Activated T-cell treated with anti-CD3 and anti-CD28 coated beads, Interleukin-2, amount 50 U/mL, for 4 hours (primary cell): ENCODE data around the gene ZNF277. TPM values are rescaled to one million over a fixed set of nuclear protein-coding genes. Genes with fewer than 3 reads are reported as not detected.

ENCODE experiments used
- ATAC-seq, 2 donors: fragments of 200-7000 bp; cut with Tn5 transposase; one replicate each; pipeline ENCODE4 v1.10.0; 2021
- DNase-seq: peaks from one replicate; pipeline ENCODE4 v3.0.0-alpha.2; 2020
- H3K27me3 Mint-ChIP-seq: one replicate; pipeline ENCODE4 v1.8.0; 2021; ENCODE audit warnings: low read depth, mixed read lengths
- H3K36me3 Mint-ChIP-seq: one replicate; pipeline ENCODE4 v1.8.0; 2022; ENCODE audit warnings: mixed read lengths; ENCODE audit not compliant: insufficient read depth
- H3K4me1 Mint-ChIP-seq: one replicate; pipeline ENCODE4 v1.8.0; 2021; ENCODE audit warnings: low read depth, mixed read lengths
- H3K4me3 Mint-ChIP-seq: one replicate; pipeline ENCODE4 v1.8.0; 2021; ENCODE audit warnings: mild to moderate bottlenecking, moderate library complexity, mixed read lengths
- H3K9me3 Mint-ChIP-seq: one replicate; pipeline ENCODE4 v1.8.0; 2021; ENCODE audit warnings: mixed read lengths
- total RNA-seq, 3 donors: library from RNA; stranded (reverse); gene quantifications; one replicate each; pipeline ENCODE4 v1.2.1, GENCODE V29; 2021

Gene ZNF277
- total RNA-seq, 3 donors from 2014 or later = 11.3 to 13.9 (median 13.0) TPM

DNA sequence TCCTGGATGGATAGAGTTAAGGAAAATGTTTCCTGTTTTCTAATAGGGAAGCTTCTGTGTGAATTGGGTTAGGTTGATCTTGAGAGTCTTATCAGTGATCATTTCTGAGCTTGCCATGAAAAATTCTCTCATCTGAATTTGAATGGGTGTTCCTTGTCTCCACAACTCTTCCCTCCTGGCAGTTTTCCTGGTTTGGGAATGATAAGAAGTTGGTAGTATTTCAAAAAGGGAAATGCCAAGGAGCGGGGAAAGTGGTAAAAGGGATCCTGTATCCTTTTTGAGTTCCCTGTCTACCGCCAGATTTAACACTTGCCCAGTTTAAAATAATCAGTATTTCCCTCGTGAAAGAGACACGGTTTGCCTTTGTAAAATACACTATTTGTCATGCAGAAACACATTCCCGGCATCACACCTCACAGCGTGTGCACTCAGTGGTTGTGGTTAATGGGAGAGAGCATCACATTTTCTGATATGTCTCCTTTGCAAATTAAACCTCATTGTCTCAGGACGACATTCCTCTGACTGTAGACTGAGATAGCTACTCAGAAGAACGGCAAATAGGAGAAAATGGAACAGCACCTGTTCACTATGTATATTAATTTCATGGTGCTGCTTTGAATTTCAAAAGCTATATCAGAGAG lies 130.6 kb downstream of the ZNF277 start:
- ATAC-seq = no peak
- Mint-ChIP-seq H3K36me3 (peaks cover 62% of the 10 kb centered on the region), H3K4me3 (no peak overlapping the region), H3K27me3 (no peaks in the 10 kb centered on the region), H3K4me1 (no peaks in the 10 kb centered on the region), H3K9me3 (no peaks in the 10 kb centered on the region)
- DNase-seq = no peak

DNA sequence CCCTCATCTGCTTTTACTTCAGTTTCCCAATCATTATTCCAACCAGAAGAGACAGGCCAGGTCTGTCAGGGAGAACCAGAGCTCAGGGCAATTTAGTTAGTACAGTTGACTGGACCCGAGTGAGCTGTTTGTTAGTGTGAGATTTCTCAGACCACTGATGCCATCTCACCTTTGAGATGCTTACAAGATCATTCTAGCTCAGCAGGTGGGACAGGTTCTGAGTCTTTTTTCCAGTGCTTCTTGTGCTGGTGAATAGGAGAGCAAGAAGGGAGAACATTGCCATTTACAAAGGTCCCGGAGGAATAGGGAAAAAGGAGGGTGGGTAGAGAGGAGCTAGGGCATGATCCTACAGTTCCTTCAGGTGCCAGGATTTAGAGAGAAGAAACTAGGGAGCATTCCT lies 131.4 kb downstream of the ZNF277 start:
- peaks cover 65% of the 10 kb centered on the region for H3K36me3 Mint-ChIP-seq
- no peak for ATAC-seq

DNA sequence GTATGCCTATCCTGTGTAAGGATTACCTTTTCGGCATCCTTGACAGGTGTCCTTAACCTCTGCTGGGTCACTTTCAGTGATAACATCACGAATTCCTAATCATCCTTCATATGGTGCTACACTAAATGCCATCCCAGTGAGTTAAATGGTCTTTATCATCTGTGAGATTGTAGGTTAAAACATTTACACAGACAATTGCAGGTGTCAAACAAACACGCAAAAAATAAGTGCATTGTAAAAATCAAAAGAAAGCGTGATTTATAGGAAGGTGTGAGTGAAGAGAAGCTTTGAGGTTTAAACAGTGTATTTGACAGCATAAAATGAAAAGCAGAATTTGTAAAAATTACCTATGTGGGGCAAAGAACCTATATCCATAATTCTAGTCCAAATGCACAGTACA lies 132.3 kb downstream of the ZNF277 start:
- peaks cover 71% of the 10 kb centered on the region for H3K36me3 Mint-ChIP-seq
- no peaks in the 10 kb centered on the region for H3K9me3 Mint-ChIP-seq
- no peaks in the 10 kb centered on the region for H3K27me3 Mint-ChIP-seq
- no peak for ATAC-seq
- no peak for DNase-seq
- H3K4me3 Mint-ChIP-seq = no peak overlapping the region
- no peaks in the 10 kb centered on the region for H3K4me1 Mint-ChIP-seq

More for the DNA sequence above, 131.4 kb downstream of the ZNF277 start:
- no peaks in the 10 kb centered on the region for H3K27me3 Mint-ChIP-seq
- no peaks in the 10 kb centered on the region for H3K9me3 Mint-ChIP-seq
- no peak overlapping the region for H3K4me3 Mint-ChIP-seq
- H3K4me1 Mint-ChIP-seq = no peaks in the 10 kb centered on the region
- no peak for DNase-seq

DNA sequence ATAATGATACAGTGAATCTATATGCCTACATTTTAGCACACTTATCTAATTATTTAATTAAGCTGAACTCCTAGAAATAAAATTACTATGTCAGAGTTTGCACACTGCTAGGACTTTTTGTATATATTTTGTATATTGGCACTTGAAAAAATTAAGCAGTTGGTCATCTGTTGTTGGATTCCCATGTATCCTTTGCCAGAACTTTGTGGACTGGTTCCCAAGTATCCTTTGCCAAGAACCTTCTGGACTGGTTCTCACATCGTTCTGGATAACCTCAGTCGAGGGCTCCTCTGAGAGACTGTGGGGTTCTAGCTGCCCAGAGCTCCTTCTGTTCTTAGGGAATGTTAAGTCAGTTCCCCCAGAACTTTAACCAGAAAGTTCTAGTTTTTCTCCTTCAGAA lies 135.0 kb downstream of the ZNF277 start:
- ATAC-seq (no peak), DNase-seq (no peak)
- peaks cover 66% of the 10 kb centered on the region for H3K36me3 Mint-ChIP-seq
- no peaks in the 10 kb centered on the region for H3K27me3 Mint-ChIP-seq
- no peak overlapping the region for H3K4me3 Mint-ChIP-seq
- H3K9me3 Mint-ChIP-seq = peaks cover 6% of the 10 kb centered on the region
- H3K4me1 Mint-ChIP-seq = no peaks in the 10 kb centered on the region

DNA sequence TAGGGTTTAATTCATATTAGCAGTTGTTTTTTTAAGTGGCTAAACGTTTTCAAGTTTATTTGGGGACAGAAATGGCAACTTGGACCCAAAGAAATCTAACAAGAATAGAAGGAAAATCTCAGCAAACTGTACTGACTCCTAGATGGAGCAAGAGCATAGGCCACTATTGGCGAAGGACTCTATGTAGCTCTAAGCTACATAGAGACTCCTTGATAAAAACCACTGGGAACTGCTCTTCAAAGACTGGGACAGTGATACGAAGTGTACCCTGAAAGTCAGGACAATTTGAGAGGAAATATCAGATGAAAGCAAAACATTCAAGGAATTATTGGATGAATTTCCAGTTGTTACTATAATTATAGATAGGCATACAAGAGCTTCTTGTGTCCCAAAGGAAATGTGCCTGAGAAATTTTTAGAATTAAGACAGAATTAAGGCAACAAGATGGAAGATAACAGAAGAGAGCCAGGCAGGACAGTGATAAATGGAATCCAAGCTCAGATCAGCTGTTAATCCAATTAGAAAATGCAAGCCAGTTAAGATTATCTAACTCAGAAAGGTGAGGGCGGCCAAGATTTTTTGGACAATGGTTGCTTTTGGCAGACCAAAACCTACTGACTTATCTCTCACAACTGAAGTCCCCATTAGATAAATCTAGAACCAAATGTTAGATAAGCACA lies 140.0 kb downstream of the ZNF277 start:
- Mint-ChIP-seq H3K4me1 (peaks cover 2% of the 10 kb centered on the region), H3K4me3 (no peak overlapping the region), H3K9me3 (peaks cover 34% of the 10 kb centered on the region), H3K27me3 (no peaks in the 10 kb centered on the region), H3K36me3 (peaks cover 36% of the 10 kb centered on the region)
- ATAC-seq (no peak), DNase-seq (no peak)

DNA sequence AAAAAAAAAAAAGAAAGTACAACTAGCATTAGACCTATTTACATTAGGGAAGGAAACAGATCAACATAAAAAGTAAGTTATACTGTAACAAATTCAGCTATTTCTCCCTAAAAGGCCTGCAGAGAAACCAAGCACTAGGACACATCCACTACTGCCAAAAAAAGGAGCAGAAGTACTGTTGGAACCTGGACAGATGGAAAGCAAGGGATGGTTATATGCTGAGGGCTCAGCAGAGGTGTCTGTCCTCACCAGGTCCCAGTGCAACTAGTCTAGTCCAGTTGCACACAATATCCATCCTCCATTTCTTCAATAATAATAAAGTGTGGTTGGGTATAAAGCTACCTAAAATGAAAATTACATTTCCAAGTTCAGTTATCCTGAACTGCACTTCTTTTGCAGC lies 140.6 kb downstream of the ZNF277 start:
- Mint-ChIP-seq H3K27me3 (no peaks in the 10 kb centered on the region), H3K4me3 (no peak overlapping the region), H3K36me3 (peaks cover 31% of the 10 kb centered on the region), H3K9me3 (peaks cover 34% of the 10 kb centered on the region), H3K4me1 (peaks cover 2% of the 10 kb centered on the region)
- ATAC-seq (no peak), DNase-seq (no peak)

DNA sequence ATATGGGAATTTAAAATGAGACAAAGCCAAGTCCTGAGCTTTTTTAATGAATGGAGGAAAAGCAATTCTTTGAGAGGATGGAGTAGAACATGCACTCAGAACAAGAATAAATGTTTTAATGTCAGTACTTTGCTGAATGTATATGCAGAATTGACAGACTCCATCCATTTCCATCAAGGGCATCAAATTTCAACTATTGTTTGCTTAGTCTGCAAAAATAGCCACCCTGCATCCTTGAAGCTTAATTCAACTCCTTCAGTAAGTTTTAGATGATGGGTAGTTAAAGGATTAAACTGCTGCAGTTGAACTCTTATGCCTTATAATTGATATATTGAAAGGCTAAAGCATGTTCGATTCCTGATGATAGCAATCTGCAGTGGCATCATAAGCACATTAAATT lies 144.1 kb downstream of the ZNF277 start:
- DNase-seq (no peak), ATAC-seq (no peak)
- Mint-ChIP-seq H3K36me3 (peaks cover 11% of the 10 kb centered on the region), H3K4me3 (no peak overlapping the region), H3K9me3 (peaks cover 34% of the 10 kb centered on the region), H3K27me3 (peaks cover 1% of the 10 kb centered on the region), H3K4me1 (peaks cover 2% of the 10 kb centered on the region)

DNA sequence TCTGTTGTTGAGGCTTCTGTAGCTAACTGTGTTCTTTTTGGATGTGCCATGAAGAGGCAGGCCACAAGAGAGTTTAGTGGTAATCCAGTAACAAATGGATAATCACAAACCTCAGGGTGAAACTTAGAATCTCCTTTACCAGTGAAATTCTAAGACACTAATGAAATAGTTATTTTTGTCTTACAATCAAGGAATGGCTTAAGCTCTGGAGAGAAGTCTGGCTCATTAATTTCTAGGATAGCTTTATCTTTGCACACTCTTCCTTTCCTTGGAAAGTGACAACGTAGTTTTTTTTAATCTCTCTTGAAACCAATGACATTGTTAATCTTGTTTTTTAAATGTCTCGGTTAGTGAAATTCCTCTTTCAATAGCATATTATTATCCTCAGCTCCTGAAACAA lies 150.1 kb downstream of the ZNF277 start:
- no peak for DNase-seq
- no peak for ATAC-seq
- peaks cover 14% of the 10 kb centered on the region for H3K27me3 Mint-ChIP-seq
- H3K9me3 Mint-ChIP-seq = peaks cover 4% of the 10 kb centered on the region
- H3K4me1 Mint-ChIP-seq = no peaks in the 10 kb centered on the region
- H3K36me3 Mint-ChIP-seq = no peaks in the 10 kb centered on the region
- no peak overlapping the region for H3K4me3 Mint-ChIP-seq

DNA sequence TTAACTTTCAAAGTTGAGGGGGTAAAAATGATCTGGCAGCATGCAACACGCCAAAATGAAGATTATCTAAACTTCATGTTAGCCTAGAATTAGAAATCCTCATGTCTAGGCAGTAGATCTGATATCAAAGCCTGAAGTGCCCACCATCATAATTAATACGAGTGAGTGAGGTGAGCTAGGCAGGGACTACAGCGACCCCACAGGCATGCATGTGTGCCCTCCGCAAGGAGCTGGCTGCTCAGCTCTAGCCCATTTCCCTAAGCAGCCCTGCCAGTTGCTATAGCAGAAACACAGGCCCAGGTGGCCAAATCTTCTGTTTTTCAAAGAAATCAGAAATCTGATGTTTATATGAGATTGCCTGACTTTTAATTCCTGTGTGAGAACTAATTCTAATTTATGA lies 150.6 kb downstream of the ZNF277 start:
- Mint-ChIP-seq H3K36me3 (no peaks in the 10 kb centered on the region), H3K4me3 (no peak overlapping the region), H3K9me3 (peaks cover 4% of the 10 kb centered on the region), H3K27me3 (peaks cover 14% of the 10 kb centered on the region), H3K4me1 (no peaks in the 10 kb centered on the region)
- ATAC-seq (no peak), DNase-seq (no peak)

DNA sequence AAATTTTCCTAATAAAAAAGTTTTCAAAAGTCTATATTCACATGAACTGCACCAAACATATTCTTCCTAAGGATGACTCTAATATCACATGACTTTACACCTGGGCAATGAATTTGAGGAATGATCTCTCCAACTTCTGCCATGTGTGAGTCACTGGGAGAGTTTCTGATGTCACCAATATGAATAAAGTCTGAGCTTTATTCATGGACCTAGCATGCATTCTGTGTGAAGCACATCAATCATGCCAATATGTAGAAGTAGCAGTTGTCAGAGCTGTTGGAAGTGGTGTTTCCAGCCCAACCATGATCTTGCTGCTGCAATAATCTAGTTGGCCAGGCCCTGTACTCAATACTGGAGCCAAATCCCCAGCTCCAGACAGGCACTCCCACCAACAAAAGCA lies 152.0 kb downstream of the ZNF277 start:
- DNase-seq (no peak), ATAC-seq (no peak)
- Mint-ChIP-seq H3K4me1 (no peaks in the 10 kb centered on the region), H3K27me3 (peaks cover 15% of the 10 kb centered on the region), H3K4me3 (no peak overlapping the region), H3K9me3 (peaks cover 4% of the 10 kb centered on the region), H3K36me3 (no peaks in the 10 kb centered on the region)

DNA sequence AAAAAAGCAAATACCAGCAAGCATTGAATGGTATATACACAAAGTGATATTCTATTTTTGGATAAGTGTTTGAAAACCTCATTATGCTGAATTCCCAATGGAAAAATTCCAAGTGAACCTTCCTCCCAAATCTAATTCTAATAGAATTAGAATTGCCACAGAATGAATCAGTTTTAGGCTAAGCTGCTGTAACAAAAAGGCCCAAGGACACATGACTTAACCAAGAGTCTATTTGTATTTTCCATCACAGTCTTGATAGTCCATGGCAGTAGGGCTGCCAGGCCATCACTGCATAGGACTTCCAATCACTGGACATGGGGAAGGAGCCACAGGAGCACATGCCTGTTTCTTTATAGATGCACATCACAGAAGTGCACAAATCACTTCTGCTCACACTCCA lies 152.6 kb downstream of the ZNF277 start:
- Mint-ChIP-seq H3K36me3 (no peaks in the 10 kb centered on the region), H3K27me3 (peaks cover 17% of the 10 kb centered on the region), H3K4me1 (no peaks in the 10 kb centered on the region), H3K9me3 (peaks cover 4% of the 10 kb centered on the region), H3K4me3 (no peak overlapping the region)
- ATAC-seq (no peak), DNase-seq (no peak)

DNA sequence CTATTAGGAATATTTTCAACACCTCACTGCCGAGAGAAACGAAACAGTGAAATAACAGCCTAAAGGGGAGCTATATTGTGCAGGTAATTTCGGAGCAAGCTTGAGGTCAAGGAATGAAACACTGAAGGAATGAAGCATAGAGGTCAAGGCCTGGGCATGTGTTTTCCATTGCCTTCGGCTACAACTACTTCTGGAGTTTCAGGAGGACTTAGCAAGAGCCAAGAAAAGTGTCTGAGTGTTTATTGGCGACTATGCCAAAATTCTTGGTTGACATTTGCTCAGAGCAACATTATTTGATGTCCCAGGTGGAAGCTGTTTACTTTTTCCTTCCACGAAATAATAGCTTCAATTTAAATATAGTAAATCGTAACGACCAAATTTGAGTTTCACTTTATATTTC lies 154.2 kb downstream of the ZNF277 start:
- no peaks in the 10 kb centered on the region for H3K4me1 Mint-ChIP-seq
- ATAC-seq = no peak
- no peak for DNase-seq
- H3K27me3 Mint-ChIP-seq = peaks cover 15% of the 10 kb centered on the region
- peaks cover 4% of the 10 kb centered on the region for H3K9me3 Mint-ChIP-seq
- H3K36me3 Mint-ChIP-seq = no peaks in the 10 kb centered on the region
- H3K4me3 Mint-ChIP-seq = no peak overlapping the region

DNA sequence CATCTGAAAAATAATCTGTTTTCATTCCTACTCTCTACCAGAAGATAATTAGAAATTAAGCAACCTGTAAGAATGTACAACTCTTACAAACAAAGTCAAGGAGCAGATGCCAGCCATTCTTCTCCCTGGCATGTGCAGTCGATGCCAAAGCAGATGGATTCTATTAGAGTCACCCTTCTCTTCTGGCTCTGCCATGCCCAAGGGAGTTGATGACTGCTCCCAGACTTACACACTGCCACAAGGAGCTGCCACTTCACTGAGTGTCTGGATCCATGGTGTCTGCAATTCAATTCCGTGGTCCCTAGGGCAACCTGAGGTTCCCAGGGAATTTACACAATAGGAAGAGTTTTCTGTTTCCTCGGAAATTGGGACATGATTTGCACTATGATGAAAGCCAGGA lies 154.7 kb downstream of the ZNF277 start:
- ATAC-seq = no peak
- no peak for DNase-seq
- H3K4me1 Mint-ChIP-seq = no peaks in the 10 kb centered on the region
- H3K27me3 Mint-ChIP-seq = peaks cover 15% of the 10 kb centered on the region
- H3K9me3 Mint-ChIP-seq = peaks cover 4% of the 10 kb centered on the region
- no peaks in the 10 kb centered on the region for H3K36me3 Mint-ChIP-seq
- H3K4me3 Mint-ChIP-seq = no peak overlapping the region

DNA sequence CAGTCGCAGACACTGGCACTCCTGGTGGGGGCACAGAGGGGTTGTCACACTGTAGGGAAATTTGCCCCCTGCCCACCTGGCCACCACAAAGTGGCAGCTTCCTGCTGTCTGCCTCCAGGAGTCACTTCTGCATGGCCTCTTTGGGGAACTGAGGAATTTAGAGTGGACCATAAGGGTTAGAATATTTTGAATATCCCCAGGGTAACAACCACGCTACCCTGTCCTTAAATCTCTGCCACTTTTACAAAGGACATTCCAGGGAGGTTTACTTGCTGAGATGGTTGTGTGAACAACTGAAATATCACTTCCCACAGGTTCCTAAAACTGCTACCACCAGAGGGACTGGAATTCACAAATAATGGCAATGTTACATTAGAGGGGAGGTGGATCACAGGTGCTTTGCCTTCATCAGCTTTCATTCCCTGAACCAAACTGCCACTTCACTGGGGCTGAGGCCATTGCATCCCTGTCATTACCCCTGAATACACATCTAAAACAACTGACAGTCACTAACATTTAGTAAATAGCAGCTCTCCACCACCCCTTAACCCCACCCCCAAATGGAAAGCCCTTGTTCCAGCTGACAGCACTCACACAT lies 155.7 kb downstream of the ZNF277 start:
- no peaks in the 10 kb centered on the region for H3K4me1 Mint-ChIP-seq
- peaks cover 15% of the 10 kb centered on the region for H3K27me3 Mint-ChIP-seq
- no peak overlapping the region for H3K4me3 Mint-ChIP-seq
- H3K9me3 Mint-ChIP-seq = peaks cover 4% of the 10 kb centered on the region
- H3K36me3 Mint-ChIP-seq = no peaks in the 10 kb centered on the region
- ATAC-seq (no peak), DNase-seq (no peak)

DNA sequence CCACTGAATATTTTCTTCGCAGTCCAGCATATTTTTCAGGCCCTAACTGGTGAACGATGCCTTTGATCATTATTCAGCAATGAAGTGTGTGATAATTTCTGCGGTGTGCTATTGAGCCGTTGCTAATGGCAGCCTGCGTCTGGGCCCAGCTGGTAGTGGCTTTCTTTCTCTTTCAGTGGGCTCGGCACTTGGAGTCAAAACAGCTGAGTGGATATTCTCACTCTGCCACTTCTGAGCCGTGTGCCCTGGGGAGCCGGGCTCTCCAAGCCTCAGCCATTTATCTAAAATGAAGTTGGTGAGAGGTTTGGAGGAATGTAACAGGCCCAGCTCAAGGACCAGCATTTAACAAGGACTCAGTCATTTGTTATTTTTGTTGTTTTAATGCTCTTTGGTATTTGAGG lies 156.2 kb downstream of the ZNF277 start:
- Mint-ChIP-seq H3K4me1 (no peaks in the 10 kb centered on the region), H3K4me3 (no peak overlapping the region), H3K36me3 (no peaks in the 10 kb centered on the region), H3K27me3 (peaks cover 15% of the 10 kb centered on the region), H3K9me3 (peaks cover 4% of the 10 kb centered on the region)
- no peak for DNase-seq
- ATAC-seq = no peak
